Keratinocyte (primary cell): ENCODE results near the gene UNC13B. TPM values are rescaled to one million over a fixed set of nuclear protein-coding genes. Genes with fewer than 3 reads are reported as not detected.
A peak's percentile ranks its signal among the peaks of the same experiment; 100 is the strongest.

Source experiments
- DNase-seq: peaks from one replicate; pipeline ENCODE4 v3.0.0-alpha.2; 2011; ENCODE audit warnings: low read depth, missing footprints, low spot score
- FAIRE-seq: peaks from 2 replicates; lab custom pipeline; 2011; peaks lifted over from hg19 to GRCh38; lab: Jason Lieb, UNC
- H2AFZ ChIP-seq: 2 replicates; pipeline ENCODE4 v1.6.0; 2012; ENCODE audit warnings: low read length, control low read depth, inconsistent platforms; ENCODE audit not compliant: control insufficient read depth
- H3K27ac ChIP-seq: 2 replicates; pipeline ENCODE4 v1.5.1; 2011; ENCODE audit warnings: low read length; ENCODE audit not compliant: control insufficient read depth, insufficient read depth
- H3K27me3 ChIP-seq: 3 replicates; pipeline ENCODE4 v1.6.0; 2011; ENCODE audit warnings: low read length; ENCODE audit not compliant: control insufficient read depth, insufficient read depth; ENCODE audit errors: extremely low read depth
- H3K36me3 ChIP-seq, 2 experiments: 2 replicates in 1 of 2; 3 replicates in 1 of 2; pipeline ENCODE4 v1.5.1; 2011; ENCODE audit warnings: low read length in 2 of 2, mild to moderate bottlenecking in 1 of 2; ENCODE audit not compliant: control insufficient read depth in 2 of 2, insufficient read depth in 2 of 2; ENCODE audit errors: extremely low read depth in 1 of 2
- H3K4me1 ChIP-seq: 3 replicates; pipeline ENCODE4 v1.5.1; 2011; ENCODE audit warnings: low read length; ENCODE audit not compliant: control insufficient read depth, insufficient read depth; ENCODE audit errors: extremely low read depth
- H3K4me2 ChIP-seq: 3 replicates; pipeline ENCODE4 v1.6.0; 2011; ENCODE audit warnings: low read depth, low read length; ENCODE audit not compliant: control insufficient read depth, insufficient read depth; ENCODE audit errors: extremely low read depth
- H3K4me3 ChIP-seq, 3 experiments: fragments of 200-600 bp in 1 of 3; sonication (generic) in 1 of 3; 2 replicates in 2 of 3; 3 replicates in 1 of 3; pipeline ENCODE4 v1.5.1; 2011 to 2016; ENCODE audit warnings: low read length in 3 of 3, mild to moderate bottlenecking in 3 of 3, control low read depth in 2 of 3, inconsistent platforms in 1 of 3, low read depth in 1 of 3, mixed read lengths in 1 of 3, mixed run types in 1 of 3, moderate library complexity in 1 of 3; ENCODE audit not compliant: control insufficient read depth in 2 of 3, insufficient read depth in 2 of 3; ENCODE audit errors: extremely low read depth in 1 of 3
- H3K79me2 ChIP-seq: 2 replicates; pipeline ENCODE4 v1.6.0; 2012; ENCODE audit warnings: low read length; ENCODE audit not compliant: control insufficient read depth, insufficient read depth
- H3K9ac ChIP-seq: 3 replicates; pipeline ENCODE4 v1.6.0; 2011; ENCODE audit warnings: low read length; ENCODE audit not compliant: control insufficient read depth, insufficient read depth; ENCODE audit errors: extremely low read depth
- H3K9me1 ChIP-seq: 3 replicates; pipeline ENCODE4 v1.6.0; 2011; ENCODE audit warnings: low read length; ENCODE audit not compliant: control insufficient read depth, insufficient read depth; ENCODE audit errors: extremely low read depth
- H3K9me3 ChIP-seq: 2 replicates; pipeline ENCODE4 v1.5.1; 2012; ENCODE audit warnings: low read depth, low read length; ENCODE audit not compliant: control insufficient read depth
- H4K20me1 ChIP-seq: 3 replicates; pipeline ENCODE4 v1.6.0; 2011; ENCODE audit warnings: low read length; ENCODE audit not compliant: control insufficient read depth, insufficient read depth; ENCODE audit errors: extremely low read depth
- CTCF ChIP-seq, 3 experiments: IDR thresholded peaks in 1 of 3; conservative IDR thresholded peaks in 1 of 3; optimal IDR thresholded peaks in 1 of 3; 2 replicates in 2 of 3; 3 replicates in 1 of 3; pipeline versions ENCODE3 to v1.5.1; 2011; ENCODE audit warnings: low read length in 3 of 3, mild to moderate bottlenecking in 3 of 3, moderate library complexity in 2 of 3, control low read depth in 1 of 3, inconsistent platforms in 1 of 3; ENCODE audit not compliant: insufficient read depth in 2 of 3; ENCODE audit errors: extremely low read depth in 1 of 3
- EZH2 ChIP-seq: IDR thresholded peaks from one replicate; pipeline ENCODE4 v1.6.1; 2012; ENCODE audit warnings: inconsistent platforms, mild to moderate bottlenecking, low read length, moderate library complexity
- dilution Hi-C: fragments of 300-500 bp; cut with MboI; formaldehyde crosslinking; loops from one replicate; pipeline ENCODE4 v1.7.0; 2020; ENCODE audit warnings: low sequenced_read_pairs; ENCODE audit not compliant: extremely low pct_ligation_motif_present
- polyA plus RNA-seq, 5 experiments: library from polyadenylated mRNA; depleted of rRNA in 3 of 5; stranded (reverse) in 3 of 5; stranded (forward) in 1 of 5; unstranded in 1 of 5; fragments of >200 nt; gene quantifications; 1 replicate in 1 of 5; 2 replicates in 3 of 5; 3 replicates in 1 of 5; pipeline versions ENCODE4 v1.2.1 to v1.2.3, GENCODE V29; 2011 to 2012; ENCODE audit warnings: missing spikeins in 2 of 5, low read depth in 1 of 5, low replicate concordance in 1 of 5

UNC13B gene
- polyA plus RNA-seq, 1 donor (not counting 4 experiments of a cell fraction or from before 2014, with no cell fraction given) = 9.3 TPM

GRCh38 chr9:35423499-35423898 lies 261.7 kb downstream of the UNC13B start:
- H3K27ac ChIP-seq = no peak overlapping the region
- FAIRE-seq = no peak
- dilution Hi-C loops = no loop called here

GRCh38 chr9:35424356-35425352 lies 262.8 kb downstream of the UNC13B start:
- DNase-seq (no peak), FAIRE-seq (no peak)
- TF ChIP-seq CTCF (optimal IDR thresholded peaks at IDR 0.05 in 1 of 3, IDR thresholded peaks at IDR 0.05 in 1 of 3, conservative IDR thresholded peaks at IDR 0.05 in 1 of 3; ENCODE audit: extremely low read depth in 1 of 3, insufficient read depth in 2 of 3, low read length in 3 of 3) = no peak
- no peak for TF ChIP-seq EZH2
- Histone ChIP-seq H3K4me1 (no peaks in the 10 kb centered on the region), H3K36me3 (no peaks in the 10 kb centered on the region), H3K9me1 (no peaks in the 10 kb centered on the region), H3K4me3 (no peak overlapping the region), H3K4me2 (no peak overlapping the region), H3K27ac (no peak overlapping the region), H4K20me1 (no peaks in the 10 kb centered on the region), H3K79me2 (no peaks in the 10 kb centered on the region), H3K9me3 (no peaks in the 10 kb centered on the region), H3K9ac (no peak overlapping the region), H3K27me3 (no peaks in the 10 kb centered on the region), H2AFZ (no peak overlapping the region)
- dilution Hi-C loops = no loop called here

More at GRCh38 chr9:35423499-35423898, 261.7 kb downstream of the UNC13B start:
- no peak overlapping the region for H3K4me2 ChIP-seq
- H3K36me3 ChIP-seq = no peaks in the 10 kb centered on the region
- H3K4me3 ChIP-seq = no peak overlapping the region
- TF ChIP-seq EZH2 (no peak), CTCF (optimal IDR thresholded peaks at IDR 0.05 in 1 of 3, IDR thresholded peaks at IDR 0.05 in 1 of 3, conservative IDR thresholded peaks at IDR 0.05 in 1 of 3; ENCODE audit: extremely low read depth in 1 of 3, insufficient read depth in 2 of 3, low read length in 3 of 3) (no peak)
- peak overlapping the region; percentile 53 for H2AFZ ChIP-seq
- no peaks in the 10 kb centered on the region for H3K9me1 ChIP-seq
- no peaks in the 10 kb centered on the region for H3K79me2 ChIP-seq
- no peak overlapping the region for H3K9ac ChIP-seq
- DNase-seq = no peak
- H3K9me3 ChIP-seq = no peaks in the 10 kb centered on the region
- H3K4me1 ChIP-seq = no peaks in the 10 kb centered on the region
- no peaks in the 10 kb centered on the region for H4K20me1 ChIP-seq
- H3K27me3 ChIP-seq = no peaks in the 10 kb centered on the region
